Measurements from ENCODE around the gene VCPKMT. TPM values are rescaled to one million over a fixed set of nuclear protein-coding genes. Genes with fewer than 3 reads are reported as not detected.

The VCPKMT gene
- polyA plus RNA-seq, 2 of the 4 experiments (the other 2 are of a cell fraction), result 8.0 to 12.2 TPM

- DNase-seq (ENCODE audit: low read depth in 1 of 2, low spot score in 1 of 2) (no peak), ATAC-seq (no peak), FAIRE-seq (no peak)
- POLR2A ChIA-PET, result no interaction called here
- Histone ChIP-seq H3K27ac (no peak overlapping the region), H3K4me2 (no peak overlapping the region), H3K4me3 (no peak overlapping the region), H3K4me1 (no peaks in the 10 kb centered on the region), H3K9me3 (no peaks in the 10 kb centered on the region)
- 89% methylated on average over 6 of the region's 6 CpGs for WGBS (ENCODE audit: missing lambda C conversion rate)
- TF ChIP-seq TFCP2L1 (CRISPR knock-in tag; IDR thresholded peaks at IDR 0.05) (no peak), ESRRA (IDR thresholded peaks at IDR 0.05; ENCODE audit: borderline replicate concordance, low read length) (no peak), HEYL (CRISPR knock-in tag; IDR thresholded peaks at IDR 0.05) (no peak), HES2 (IDR thresholded peaks at IDR 0.05) (no peak), CBX8 (IDR thresholded peaks at IDR 0.05) (no peak), KDM1A (IDR thresholded peaks at IDR 0.05; ENCODE audit: low read depth) (no peak), ELK1 (IDR thresholded peaks at IDR 0.05; ENCODE audit: low read depth, low read length) (no peak), BCL3 (IDR thresholded peaks at IDR 0.05) (no peak)
- CTCF ChIA-PET, result interaction anchor here (0.9 to 8.4 kb wide), 4 partner anchors 12 to 228 kb away, joined by 3 to 62 read pairs (median 13); no protein-coding TSS in a partner anchor
Observed at GRCh38 chr14:50092006-50092555, 24.3 kb downstream of the VCPKMT start.

- 89% methylated on average over 7 of the region's 7 CpGs for WGBS (ENCODE audit: missing lambda C conversion rate)
- no peak for TF ChIP-seq ELK1 (IDR thresholded peaks at IDR 0.05; ENCODE audit: low read depth, low read length)
- no peak for TF ChIP-seq BHLHE40 (IDR thresholded peaks at IDR 0.05; ENCODE audit: low read depth, low read length)
- TF ChIP-seq HEYL (CRISPR knock-in tag; IDR thresholded peaks at IDR 0.05), result no peak
- TF ChIP-seq JUN (IDR thresholded peaks at IDR 0.05), result no peak
- no peak for TF ChIP-seq CBX8 (IDR thresholded peaks at IDR 0.05)
- no peak for TF ChIP-seq HDAC2 (IDR thresholded peaks at IDR 0.05)
- no peak overlapping the region for H3K4me3 ChIP-seq
- DNase-seq (ENCODE audit: low read depth in 1 of 2, low spot score in 1 of 2) (no peak), FAIRE-seq (no peak), ATAC-seq (peak in 1 of 2 experiments; percentile 17; a peak in 1 of 6 replicates)
- ChIA-PET POLR2A (no interaction called here), CTCF (interaction anchor here (0.6 to 8.4 kb wide), 6 partner anchors 13 to 243 kb away, joined by 3 to 62 read pairs (median 4); no protein-coding TSS in a partner anchor)
- no peaks in the 10 kb centered on the region for H3K9me3 ChIP-seq
- H3K27ac ChIP-seq, result no peak overlapping the region
- no peak overlapping the region for H3K4me2 ChIP-seq
- H3K4me1 ChIP-seq, result 0 out of 3 replicates have a peak, but pooled peaks cover under 1% of the 10 kb centered on the region
Observed at GRCh38 chr14:50091240-50091913, 25.0 kb downstream of the VCPKMT start.

- H3K4me1 ChIP-seq, result 0 out of 3 replicates have a peak, but pooled peaks cover 7% of the 10 kb centered on the region
- ChIA-PET POLR2A (no interaction called here), CTCF (interaction anchor here (1.1 to 8.4 kb wide), 3 partner anchors 15 to 226 kb away, joined by 3 to 62 read pairs (median 25); no protein-coding TSS in a partner anchor)
- no peak for FAIRE-seq
- ATAC-seq, result no peak
- H3K9me3 ChIP-seq, result no peaks in the 10 kb centered on the region
- no peak for TF ChIP-seq NPAS2 (CRISPR knock-in tag; IDR thresholded peaks at IDR 0.05; ENCODE audit: borderline replicate concordance)
- no peak for DNase-seq (ENCODE audit: low read depth in 1 of 2, low spot score in 1 of 2)
- H3K4me2 ChIP-seq, result no peak overlapping the region
- H3K4me3 ChIP-seq, result no peak overlapping the region
- 93% methylated on average over 5 of the region's 5 CpGs for WGBS (ENCODE audit: missing lambda C conversion rate)
- no peak overlapping the region for H3K27ac ChIP-seq
Observed at GRCh38 chr14:50089208-50089607, 27.2 kb downstream of the VCPKMT start.

GRCh38 chr14:50088731-50089130 is 27.6 kb downstream of the VCPKMT start:
- POLR2A ChIA-PET, result no interaction called here
- Histone ChIP-seq H3K4me2 (no peak overlapping the region), H3K4me1 (0 out of 3 replicates have a peak, but pooled peaks cover 7% of the 10 kb centered on the region), H3K4me3 (no peak overlapping the region), H3K27ac (no peak overlapping the region), H3K9me3 (no peaks in the 10 kb centered on the region)
- CTCF ChIA-PET, result interaction anchor here (0.9 to 8.4 kb wide), 4 partner anchors 16 to 225 kb away, joined by 3 to 62 read pairs (median 14); no protein-coding TSS in a partner anchor
- FAIRE-seq (no peak), DNase-seq (ENCODE audit: low read depth in 1 of 2, low spot score in 1 of 2) (no peak), ATAC-seq (no peak)
- TF ChIP-seq FOSL2 (IDR thresholded peaks at IDR 0.05) (no peak), FOSL2 (CRISPR knock-in tag; IDR thresholded peaks at IDR 0.05) (no peak), ESRRA (IDR thresholded peaks at IDR 0.05; ENCODE audit: borderline replicate concordance, low read length) (no peak), USF2 (IDR thresholded peaks at IDR 0.05) (no peak), HOXA7 (CRISPR knock-in tag; IDR thresholded peaks at IDR 0.05) (no peak), TFCP2L1 (CRISPR knock-in tag; IDR thresholded peaks at IDR 0.05) (no peak), ATOH8 (CRISPR knock-in tag; IDR thresholded peaks at IDR 0.05; ENCODE audit: low read depth) (no peak), EHMT2 (IDR thresholded peaks at IDR 0.05; ENCODE audit: low read depth) (no peak), NFE2L2 (conservative IDR thresholded peaks at IDR 0.05; ENCODE audit: low read length) (no peak), POLR2A (IDR thresholded peaks at IDR 0.05; ENCODE audit: low read length) (no peak), JUN (IDR thresholded peaks at IDR 0.05) (no peak), HDAC2 (IDR thresholded peaks at IDR 0.05) (no peak), KDM1A (IDR thresholded peaks at IDR 0.05; ENCODE audit: low read depth) (no peak), MAX (IDR thresholded peaks at IDR 0.05) (no peak)
- 47% methylated on average over 2 of the region's 2 CpGs for WGBS (ENCODE audit: missing lambda C conversion rate)

Data from A549 (cell line).